IPS DF 6.9 (cell line): ENCODE data around the gene IRF8.

Experiments
- DNase-seq: peaks from one replicate; pipeline ENCODE4 v3.0.0-alpha.2; 2013; ENCODE audit warnings: low read depth, low spot score
- H3K27ac ChIP-seq: one replicate; pipeline ENCODE4 v1.5.1; 2013; ENCODE audit warnings: low read length, control low read depth
- H3K27me3 ChIP-seq: 2 replicates; pipeline ENCODE4 v1.6.1; 2013; ENCODE audit warnings: mild to moderate bottlenecking, low read length; ENCODE audit not compliant: control insufficient read depth, insufficient read depth
- H3K36me3 ChIP-seq: 2 replicates; pipeline ENCODE4 v1.6.1; 2013; ENCODE audit warnings: low read length; ENCODE audit not compliant: control insufficient read depth, insufficient read depth
- H3K4me1 ChIP-seq: 2 replicates; pipeline ENCODE4 v1.6.1; 2013; ENCODE audit warnings: low read length; ENCODE audit not compliant: control insufficient read depth, insufficient read depth
- H3K4me3 ChIP-seq: 2 replicates; pipeline ENCODE4 v1.5.1; 2013; ENCODE audit warnings: mild to moderate bottlenecking, low read length
- H3K9me3 ChIP-seq: 2 replicates; pipeline ENCODE4 v1.6.1; 2013; ENCODE audit warnings: low read length, inconsistent platforms; ENCODE audit not compliant: control insufficient read depth, insufficient read depth
- WGBS: extraction: QIAGEN DNeasy Blood & Tissue Kit; methylation state at CpG from one replicate; pipeline ENCODE4 v1.1.7; 2013; ENCODE audit warnings: mixed read lengths, missing lambda C conversion rate; ENCODE audit not compliant: insufficient read length, insufficient coverage; 5-methylcytosine and 5-hydroxymethylcytosine counted together

IRF8 gene

DNA sequence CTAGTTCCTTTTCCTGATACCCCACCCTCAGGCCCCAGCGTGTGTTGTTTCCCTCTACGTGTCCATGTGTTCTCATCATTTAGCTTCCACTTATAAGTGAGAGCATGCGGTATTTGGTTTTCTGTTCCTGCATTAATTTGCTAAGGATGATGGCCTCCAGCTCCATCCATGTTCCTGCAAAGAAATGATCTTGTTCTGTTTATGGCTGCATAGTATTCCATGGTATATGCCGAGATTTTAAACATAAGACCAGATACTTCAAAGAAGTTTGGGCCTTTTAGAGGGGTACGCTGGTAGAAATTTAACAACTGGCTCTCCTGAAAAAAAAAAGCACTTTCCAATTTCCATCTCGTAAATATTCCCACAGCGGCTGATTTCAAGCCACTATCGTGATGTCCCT, 59.8 kb downstream of the IRF8 start:
- H3K36me3 ChIP-seq: no peaks in the 10 kb centered on the region; the same call in 1 of the 2 replicates
- no peak for DNase-seq
- no peaks in the 10 kb centered on the region for H3K9me3 ChIP-seq
- H3K27ac ChIP-seq: no peak overlapping the region
- H3K27me3 ChIP-seq: no peaks in the 10 kb centered on the region
- no peaks in the 10 kb centered on the region for H3K4me1 ChIP-seq
- no peak overlapping the region for H3K4me3 ChIP-seq
- WGBS: no CpG with 5 or more reads among the region's 8 CpGs

DNA sequence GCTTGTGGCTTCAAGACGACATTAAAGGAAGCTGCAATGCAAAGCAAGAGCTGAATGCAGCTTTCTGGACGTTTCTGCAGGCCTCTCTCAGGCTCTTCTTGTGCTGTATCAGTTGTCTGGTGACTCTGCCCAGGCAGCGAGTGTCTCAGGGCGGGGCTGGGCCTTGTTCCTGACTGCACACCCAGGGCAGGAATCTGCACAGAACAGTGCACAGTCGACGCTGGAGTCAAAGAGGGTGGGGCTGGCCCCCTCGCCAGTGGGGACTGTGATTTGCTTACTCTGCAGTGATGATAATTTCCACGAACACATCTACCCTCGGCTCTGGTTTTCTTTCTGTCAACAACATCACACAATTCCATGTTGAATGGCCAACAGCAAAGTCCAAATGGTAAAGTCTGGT, 60.7 kb downstream of the IRF8 start:
- no peaks in the 10 kb centered on the region; the same call in 1 of the 2 replicates for H3K36me3 ChIP-seq
- no peak overlapping the region for H3K4me3 ChIP-seq
- DNase-seq: no peak
- no peaks in the 10 kb centered on the region for H3K9me3 ChIP-seq
- WGBS: no CpG with 5 or more reads among the region's 9 CpGs
- no peaks in the 10 kb centered on the region for H3K4me1 ChIP-seq
- H3K27me3 ChIP-seq: no peaks in the 10 kb centered on the region
- no peak overlapping the region for H3K27ac ChIP-seq

DNA sequence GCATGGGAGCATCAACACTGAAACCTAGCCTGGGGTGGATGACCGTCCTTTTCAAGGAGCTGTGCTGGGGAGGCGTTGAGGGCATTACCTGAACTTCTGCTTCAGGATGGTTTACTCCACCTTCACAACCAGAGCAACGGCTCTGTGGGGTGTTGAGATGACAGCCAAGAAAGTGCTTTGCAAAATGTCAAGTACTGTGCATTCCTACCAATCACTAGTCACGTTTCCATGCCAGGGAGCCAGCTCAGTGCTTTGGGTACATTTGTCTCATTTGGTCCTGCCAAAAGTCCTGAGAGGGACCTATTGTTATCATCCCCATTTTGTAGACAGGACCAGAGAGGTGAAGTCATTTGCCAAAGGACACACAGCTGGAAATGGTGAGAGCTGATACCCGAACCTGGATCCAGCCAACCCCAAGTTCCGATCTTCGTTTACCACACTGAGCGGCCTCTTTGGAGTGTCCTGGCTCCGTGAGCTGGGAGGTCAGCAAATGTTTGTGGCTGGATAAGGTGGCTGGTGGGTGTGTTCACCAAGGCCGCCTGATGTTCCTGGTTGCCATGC, 61.6 kb downstream of the IRF8 start:
- DNase-seq: no peak
- Histone ChIP-seq H3K9me3 (no peaks in the 10 kb centered on the region), H3K4me1 (no peaks in the 10 kb centered on the region), H3K4me3 (no peak overlapping the region), H3K27ac (no peak overlapping the region), H3K27me3 (no peaks in the 10 kb centered on the region), H3K36me3 (no peaks in the 10 kb centered on the region; the same call in 1 of the 2 replicates)
- no CpG with 5 or more reads among the region's 10 CpGs for WGBS

DNA sequence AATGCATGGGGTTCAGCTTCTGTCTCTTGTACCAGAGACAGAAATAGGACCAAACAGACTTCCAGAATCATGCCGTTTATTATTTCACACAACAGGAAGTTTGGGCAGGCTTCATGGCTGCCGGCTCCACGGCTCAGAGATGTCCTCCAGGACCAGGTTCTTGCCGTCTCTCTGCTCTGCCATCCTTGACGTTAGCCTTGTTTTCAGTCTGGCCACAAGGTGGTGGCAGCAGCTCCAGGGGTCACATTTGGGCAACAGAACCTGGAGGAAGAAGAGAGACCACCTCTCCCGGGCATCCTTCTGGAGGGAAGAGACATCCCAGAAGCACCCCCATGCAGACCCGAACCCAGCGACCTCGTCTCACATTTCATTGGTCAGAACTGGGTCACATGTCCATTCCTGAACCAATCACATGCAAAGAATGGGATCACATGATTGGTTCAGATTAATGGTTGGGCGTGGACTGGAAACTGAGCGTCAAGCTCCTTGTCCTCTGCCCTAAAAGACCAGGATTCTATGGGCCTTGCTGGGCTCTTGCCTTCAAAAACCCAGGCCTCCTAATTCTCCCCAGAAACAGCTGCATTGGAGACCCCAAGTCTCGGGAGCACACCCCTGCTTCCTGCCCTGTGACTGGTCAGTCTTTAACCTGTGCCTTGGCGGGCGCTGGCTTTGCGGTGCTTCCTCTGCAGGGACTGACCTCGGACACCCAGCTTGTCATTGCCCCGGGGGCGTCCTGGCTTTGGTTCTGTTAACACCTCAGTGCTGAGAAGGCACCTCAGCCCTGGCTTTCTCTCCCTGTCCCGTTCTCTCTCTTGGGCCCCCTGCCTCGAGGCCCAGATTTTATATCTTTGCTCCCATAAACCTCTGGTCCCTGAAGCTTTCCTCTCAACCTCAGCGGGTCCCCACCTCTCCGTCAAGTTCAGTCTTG, 63.3 kb downstream of the IRF8 start:
- no peak overlapping the region for H3K4me3 ChIP-seq
- H3K4me1 ChIP-seq: no peaks in the 10 kb centered on the region
- H3K27me3 ChIP-seq: no peaks in the 10 kb centered on the region
- DNase-seq: no peak
- no peaks in the 10 kb centered on the region for H3K9me3 ChIP-seq
- H3K27ac ChIP-seq: no peak overlapping the region
- no peaks in the 10 kb centered on the region for H3K36me3 ChIP-seq
- no CpG with 5 or more reads among the region's 22 CpGs for WGBS

DNA sequence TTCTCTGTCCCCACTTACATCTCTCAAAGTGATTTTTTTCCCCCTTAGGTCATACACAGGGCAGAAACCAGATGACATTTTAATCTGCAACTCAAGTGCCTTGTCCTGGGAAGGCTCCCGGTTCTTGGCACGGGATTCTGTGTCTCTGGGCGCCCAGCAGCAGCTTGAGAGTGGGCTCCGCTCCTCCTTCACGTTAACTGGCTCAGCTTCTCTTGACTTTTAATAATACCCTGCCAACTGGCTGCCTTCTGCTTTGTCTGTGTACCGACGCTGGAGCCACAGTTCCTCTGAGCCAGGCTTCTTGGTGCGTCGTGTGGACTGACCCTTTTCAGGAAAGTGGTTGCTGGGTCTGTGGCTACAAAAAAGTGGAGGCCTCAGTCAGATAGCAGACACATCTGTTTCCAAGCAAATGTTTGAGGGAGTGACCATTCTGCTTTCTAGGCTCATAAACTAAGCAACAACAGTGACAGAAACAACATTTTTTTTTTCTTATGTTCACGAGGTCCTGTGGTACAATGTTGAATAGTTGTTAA, 64.9 kb downstream of the IRF8 start:
- no peaks in the 10 kb centered on the region for H3K4me1 ChIP-seq
- no CpG with 5 or more reads among the region's 10 CpGs for WGBS
- H3K27me3 ChIP-seq: no peaks in the 10 kb centered on the region
- H3K27ac ChIP-seq: no peak overlapping the region
- DNase-seq: no peak
- no peak overlapping the region for H3K4me3 ChIP-seq
- no peaks in the 10 kb centered on the region for H3K36me3 ChIP-seq
- no peaks in the 10 kb centered on the region for H3K9me3 ChIP-seq

DNA sequence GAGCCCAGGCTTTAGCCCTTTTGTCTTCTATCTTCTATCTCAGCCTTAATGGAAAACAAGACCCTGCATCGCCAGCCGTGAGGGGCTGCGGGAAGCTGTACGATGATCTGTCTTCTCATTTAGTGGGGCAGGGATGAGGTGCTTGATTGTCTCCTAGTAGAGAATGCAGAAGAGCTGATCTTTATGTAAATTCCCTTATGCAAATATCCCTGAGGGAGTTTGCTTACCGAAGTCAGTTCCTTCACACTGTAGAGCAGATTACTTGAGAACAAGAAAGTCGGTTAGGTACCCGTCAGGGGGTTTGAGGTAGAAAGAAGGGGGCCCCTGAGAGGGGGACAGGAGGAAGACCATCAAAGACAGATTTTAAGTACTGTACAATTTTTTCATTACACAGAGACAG, 66.2 kb downstream of the IRF8 start:
- Histone ChIP-seq H3K36me3 (no peaks in the 10 kb centered on the region), H3K4me1 (no peaks in the 10 kb centered on the region), H3K27ac (no peak overlapping the region), H3K27me3 (no peaks in the 10 kb centered on the region), H3K9me3 (no peaks in the 10 kb centered on the region), H3K4me3 (no peak overlapping the region)
- no CpG with 5 or more reads among the region's 7 CpGs for WGBS
- DNase-seq: no peak

DNA sequence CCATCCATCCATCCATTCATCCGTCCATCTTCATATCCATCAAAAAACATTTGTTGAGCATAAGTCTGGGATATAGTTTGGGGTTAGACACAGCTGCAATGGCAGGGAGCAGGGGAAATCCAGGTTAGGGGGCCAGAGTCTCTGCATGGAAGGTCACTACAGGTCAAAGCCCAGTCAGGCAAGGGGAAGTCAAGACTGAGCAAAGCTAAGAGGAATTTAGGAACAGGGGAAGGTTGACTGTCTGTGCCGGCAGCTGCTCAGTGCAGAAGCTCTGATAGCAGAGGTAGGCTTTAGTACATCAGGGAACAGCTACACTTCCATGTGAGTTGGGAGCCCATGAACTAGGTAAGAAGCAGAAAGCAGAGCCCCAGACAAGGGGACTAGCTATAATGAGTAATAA, 68.1 kb downstream of the IRF8 start:
- Histone ChIP-seq H3K4me1 (no peaks in the 10 kb centered on the region), H3K27ac (no peak overlapping the region), H3K27me3 (no peaks in the 10 kb centered on the region), H3K9me3 (no peaks in the 10 kb centered on the region), H3K4me3 (no peak overlapping the region), H3K36me3 (no peaks in the 10 kb centered on the region)
- no peak for DNase-seq
- 100% methylated on average over 1 of the region's 2 CpGs for WGBS

DNA sequence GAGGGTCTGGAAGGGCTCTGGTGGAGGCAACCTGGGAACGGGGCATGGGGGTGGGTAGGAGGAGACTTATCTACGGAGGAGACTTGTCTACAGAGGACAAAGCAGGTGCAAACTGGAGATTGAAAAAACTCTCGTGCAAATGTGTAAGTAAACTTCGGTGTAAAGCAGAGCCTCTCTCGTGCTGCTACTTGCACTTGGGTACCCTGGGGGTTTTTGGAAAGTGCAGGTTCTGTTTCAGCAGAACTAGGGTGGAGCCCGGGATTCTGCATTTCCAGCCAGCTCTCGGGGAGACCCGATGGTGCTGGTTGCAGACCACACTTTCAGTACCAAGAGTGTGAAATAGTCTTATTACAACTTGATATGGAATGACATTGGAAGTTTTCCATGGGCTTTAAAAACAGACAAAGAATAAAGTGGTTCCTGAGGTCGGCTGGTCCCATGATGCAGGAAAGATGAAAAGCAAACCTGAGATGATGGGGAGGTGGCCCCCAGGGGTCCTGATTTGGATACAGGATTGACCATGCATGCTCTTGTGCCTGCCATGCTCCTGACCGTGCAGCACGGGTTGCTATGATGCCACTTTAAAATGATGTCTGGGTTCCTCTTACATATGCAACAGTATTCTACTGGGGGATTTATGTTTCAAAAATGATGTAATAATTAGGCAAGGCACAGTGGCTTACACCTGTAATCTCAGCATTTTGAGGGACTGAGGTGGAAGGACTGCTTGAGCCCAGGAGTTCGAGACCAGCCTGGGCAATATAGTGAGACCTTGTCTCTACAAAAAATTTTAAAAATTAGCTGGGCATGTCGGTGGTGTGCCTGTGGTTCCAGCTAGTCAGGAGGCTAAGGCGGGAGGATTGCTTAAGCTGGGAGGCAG, 69.3 kb downstream of the IRF8 start:
- no peak for DNase-seq
- H3K4me3 ChIP-seq: no peak overlapping the region
- no peaks in the 10 kb centered on the region for H3K4me1 ChIP-seq
- no peaks in the 10 kb centered on the region for H3K9me3 ChIP-seq
- H3K36me3 ChIP-seq: no peaks in the 10 kb centered on the region
- WGBS: no CpG with 5 or more reads among the region's 14 CpGs
- no peaks in the 10 kb centered on the region for H3K27me3 ChIP-seq
- H3K27ac ChIP-seq: no peak overlapping the region

DNA sequence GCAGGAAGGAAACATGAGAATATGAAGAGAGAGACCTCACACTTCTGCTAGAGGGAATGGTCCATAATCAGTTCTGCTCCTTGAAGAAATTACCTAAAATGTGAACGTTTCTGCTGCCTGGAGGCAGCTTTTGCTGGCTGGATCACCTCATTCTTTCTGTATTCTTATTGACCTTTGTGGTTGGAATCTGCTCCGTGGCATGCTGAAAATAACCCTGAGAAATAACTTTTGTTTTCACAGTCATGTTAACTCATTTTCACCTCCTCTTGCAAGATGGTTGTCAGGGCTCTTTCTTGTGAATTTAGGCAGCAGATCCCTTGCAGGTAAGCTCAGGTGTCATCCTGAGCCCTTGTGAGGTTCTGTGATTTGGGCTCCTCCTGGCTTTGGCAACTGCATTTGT, 70.2 kb downstream of the IRF8 start:
- H3K9me3 ChIP-seq: no peaks in the 10 kb centered on the region
- WGBS: no CpG with 5 or more reads among the region's 2 CpGs
- no peaks in the 10 kb centered on the region for H3K4me1 ChIP-seq
- H3K4me3 ChIP-seq: no peak overlapping the region
- H3K27ac ChIP-seq: no peak overlapping the region
- H3K36me3 ChIP-seq: no peaks in the 10 kb centered on the region
- DNase-seq: no peak
- H3K27me3 ChIP-seq: no peaks in the 10 kb centered on the region

DNA sequence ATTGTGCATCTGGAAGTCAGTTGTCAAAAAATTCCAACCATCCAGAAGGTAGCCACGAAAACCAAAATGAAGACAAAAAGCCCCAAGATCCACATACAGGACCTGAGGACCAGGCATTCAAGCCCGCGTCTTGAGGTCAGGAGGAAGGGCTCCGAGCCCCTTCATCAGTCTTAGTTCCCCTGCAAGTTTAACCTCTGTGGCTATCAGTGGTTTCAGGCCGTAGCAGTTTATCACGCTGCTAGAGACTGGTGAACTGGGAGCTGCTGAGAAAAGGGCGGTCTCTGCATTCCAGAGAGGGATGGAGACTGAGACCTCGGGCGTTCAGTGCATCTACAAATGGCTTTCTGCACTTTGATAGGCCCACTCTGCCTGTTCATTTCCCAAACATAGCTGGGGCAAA, 70.6 kb downstream of the IRF8 start:
- H3K4me1 ChIP-seq: no peaks in the 10 kb centered on the region
- no peak overlapping the region for H3K27ac ChIP-seq
- no peaks in the 10 kb centered on the region for H3K9me3 ChIP-seq
- no peaks in the 10 kb centered on the region for H3K27me3 ChIP-seq
- no CpG with 5 or more reads among the region's 9 CpGs for WGBS
- H3K4me3 ChIP-seq: no peak overlapping the region
- H3K36me3 ChIP-seq: no peaks in the 10 kb centered on the region
- no peak for DNase-seq
